IMR-90 (cell line): ENCODE results near the gene ID1. TPM values are rescaled to one million over a fixed set of nuclear protein-coding genes. Genes with fewer than 3 reads are reported as not detected.
A peak's percentile ranks its signal among the peaks of the same experiment; 100 is the strongest.

Experiments used
- ATAC-seq: fragments of 200-7000 bp; cut with Tn5 transposase; 2 replicates; pipeline ENCODE4 v1.9.1; 2020; ENCODE audit warnings: low read depth, mild to moderate bottlenecking, moderate library complexity
- BruUV-seq: library from RNA; stranded (reverse); fragments of 400-500 nt; replicated peaks from 2 replicates; lab custom pipeline; 2021; lab: Mats Ljungman, UMichigan
- CTCF ChIA-PET: fragments of 300-600 bp; formaldehyde crosslinking; extraction: SDS; loops from one replicate; lab custom pipeline; 2021; ENCODE audit warnings: antibody characterized with exemption; lab: Yijun Ruan, JAX
- POLR2A ChIA-PET: fragments of 300-600 bp; sonication (Branson Sonifier 250); formaldehyde crosslinking; loops from one replicate; lab custom pipeline; 2022; ENCODE audit warnings: antibody characterized with exemption; ENCODE audit not compliant: unreplicated experiment; lab: Charles Lee
- DNase-seq: peaks from one replicate; pipeline ENCODE4 v3.0.0; 2013
- H2AFZ ChIP-seq: replicated peaks from 2 replicates; pipeline ENCODE3; 2013; ENCODE audit warnings: low read length, mild to moderate bottlenecking; ENCODE audit not compliant: poor library complexity
- H2AK5ac ChIP-seq: 2 replicates; pipeline ENCODE4 v1.6.1; 2013; ENCODE audit warnings: low read depth, low read length, inconsistent platforms
- H2AK9ac ChIP-seq: replicated peaks from 2 replicates; pipeline ENCODE3; 2013; ENCODE audit warnings: mild to moderate bottlenecking, low read depth, low read length, moderate library complexity; ENCODE audit not compliant: poor library complexity
- H2BK120ac ChIP-seq: 2 replicates; pipeline ENCODE4 v1.6.1; 2013; ENCODE audit warnings: low read depth, low read length, inconsistent platforms
- H2BK15ac ChIP-seq: 3 replicates; pipeline ENCODE4 v1.6.1; 2013; ENCODE audit warnings: low read depth, low read length, inconsistent platforms
- H2BK20ac ChIP-seq: 2 replicates; pipeline ENCODE4 v1.6.1; 2013; ENCODE audit warnings: low read depth, mild to moderate bottlenecking, inconsistent platforms, low read length, moderate library complexity
- H2BK5ac ChIP-seq: 2 replicates; pipeline ENCODE4 v1.6.1; 2013; ENCODE audit warnings: mild to moderate bottlenecking, low read depth, low read length, inconsistent platforms; ENCODE audit not compliant: poor library complexity, severe bottlenecking
- H3K14ac ChIP-seq: replicated peaks from 2 replicates; pipeline ENCODE4 v1.6.1; 2013; ENCODE audit warnings: low read depth, low read length, inconsistent platforms
- H3K18ac ChIP-seq: 2 replicates; pipeline ENCODE4 v1.6.1; 2013; ENCODE audit warnings: low read depth, low read length, control low read depth
- H3K23ac ChIP-seq: 2 replicates; pipeline ENCODE4 v1.6.1; 2013; ENCODE audit warnings: low read depth, low read length, inconsistent platforms
- H3K27ac ChIP-seq: 2 replicates; pipeline ENCODE4 v1.5.1; 2013; ENCODE audit warnings: mild to moderate bottlenecking, control low read depth, low read length; ENCODE audit not compliant: insufficient read depth
- H3K27me3 ChIP-seq: 2 replicates; pipeline ENCODE4 v1.6.1; 2013; ENCODE audit warnings: low read length; ENCODE audit not compliant: control insufficient read depth, insufficient read depth
- H3K36me3 ChIP-seq: 2 replicates; pipeline ENCODE4 v1.6.1; 2013; ENCODE audit warnings: low read length, mixed read lengths; ENCODE audit not compliant: control insufficient read depth, insufficient read depth
- H3K4ac ChIP-seq: 2 replicates; pipeline ENCODE4 v1.6.1; 2013; ENCODE audit warnings: low read depth, low read length, inconsistent platforms
- H3K4me1 ChIP-seq: 2 replicates; pipeline ENCODE4 v1.6.1; 2013; ENCODE audit warnings: low read length, mixed read lengths; ENCODE audit not compliant: control insufficient read depth, insufficient read depth
- H3K4me2 ChIP-seq: 2 replicates; pipeline ENCODE4 v1.6.1; 2013; ENCODE audit warnings: low read depth, mild to moderate bottlenecking, control low read depth, low read length, moderate library complexity
- H3K4me3 ChIP-seq: 2 replicates; pipeline ENCODE4 v1.5.1; 2013; ENCODE audit warnings: low read depth, mild to moderate bottlenecking, control low read depth, low read length, moderate library complexity; ENCODE audit not compliant: insufficient read depth
- H3K56ac ChIP-seq: 2 replicates; pipeline ENCODE4 v1.6.1; 2013; ENCODE audit warnings: low read length, inconsistent platforms; ENCODE audit not compliant: insufficient read depth; ENCODE audit errors: extremely low read depth
- H3K79me1 ChIP-seq, 2 experiments: 2 replicates each; pipeline ENCODE4 v1.6.1; 2013; ENCODE audit warnings: low read length in 2 of 2, inconsistent platforms in 1 of 2, low read depth in 1 of 2
- H3K9ac ChIP-seq: 2 replicates; pipeline ENCODE4 v1.6.1; 2013; ENCODE audit warnings: low read depth, low read length, control low read depth
- H3K9me1 ChIP-seq: 2 replicates; pipeline ENCODE4 v1.6.1; 2013; ENCODE audit warnings: low read length, inconsistent platforms; ENCODE audit not compliant: insufficient read depth
- H3K9me3 ChIP-seq: 2 replicates; pipeline ENCODE4 v1.6.1; 2013; ENCODE audit warnings: low read length; ENCODE audit not compliant: control insufficient read depth, insufficient read depth
- H4K20me1 ChIP-seq: 2 replicates; pipeline ENCODE4 v1.6.1; 2013; ENCODE audit warnings: low read length, inconsistent platforms; ENCODE audit not compliant: insufficient read depth
- H4K5ac ChIP-seq: 2 replicates; pipeline ENCODE4 v1.6.1; 2013; ENCODE audit warnings: mild to moderate bottlenecking, low read depth, low read length, control low read depth
- H4K8ac ChIP-seq, 2 experiments: 2 replicates each; pipeline ENCODE4 v1.6.1; 2013; ENCODE audit warnings: low read depth in 2 of 2, low read length in 2 of 2, control low read depth in 1 of 2, inconsistent platforms in 1 of 2
- H4K91ac ChIP-seq: 2 replicates; pipeline ENCODE4 v1.6.1; 2013; ENCODE audit warnings: low read depth, low read length, inconsistent platforms; ENCODE audit not compliant: insufficient read depth
- ELK1 ChIP-seq: fragments of 150-350 bp; IDR thresholded peaks from 2 replicates; pipeline ENCODE4 v1.6.1; 2016; ENCODE audit warnings: low read depth, mild to moderate bottlenecking, low read length, moderate library complexity, borderline replicate concordance
- MAZ ChIP-seq: IDR thresholded peaks from 2 replicates; pipeline ENCODE4 v1.6.1; 2012; ENCODE audit warnings: low read depth, mild to moderate bottlenecking, low read length, improper control_type of control experiment, moderate library complexity, borderline replicate concordance
- POLR2A ChIP-seq: IDR thresholded peaks from 2 replicates; pipeline ENCODE4 v1.6.1; 2012; ENCODE audit warnings: mild to moderate bottlenecking, low read depth, low read length
- RAD21 ChIP-seq: IDR thresholded peaks from 2 replicates; pipeline ENCODE4 v1.6.1; 2012; ENCODE audit warnings: low read length, improper control_type of control experiment
- WGBS, 2 experiments: methylation state at CpG; one replicate each; pipeline versions ENCODE4 v1.1.5 to v1.1.7; 2013; ENCODE audit warnings: missing lambda C conversion rate in 2 of 2; ENCODE audit not compliant: insufficient read length in 1 of 2; ENCODE audit errors: extremely low coverage in 2 of 2; 5-methylcytosine and 5-hydroxymethylcytosine counted together
- dilution Hi-C: fragments of 300-500 bp; cut with HindIII; formaldehyde crosslinking; loops from one replicate; pipeline ENCODE4 v1.14.3; 2018; ENCODE audit warnings: low sequenced_read_pairs; ENCODE audit not compliant: unreplicated experiment
- in situ Hi-C: fragments of 300-500 bp; cut with MboI; formaldehyde crosslinking; loops from 3 replicates; pipeline ENCODE4 v1.14.3; 2019; ENCODE audit warnings: low sequenced_read_pairs, inconsistent platforms, mixed read lengths
- intact Hi-C: fragments of 100-400 bp; cut with micrococcal nuclease; formaldehyde crosslinking; loops from 2 replicates; pipeline ENCODE4 v1.10.0; 2022
- polyA plus RNA-seq, 3 experiments: library from polyadenylated mRNA; depleted of rRNA; stranded (reverse); fragments of >200 nt; gene quantifications; 2 replicates each; pipeline ENCODE4 v1.2.3, GENCODE V29; 2012; ENCODE audit warnings: low replicate concordance in 1 of 3
- total RNA-seq: library from RNA; depleted of rRNA; stranded (reverse); fragments of >200 nt; gene quantifications from 2 replicates; pipeline ENCODE4 v1.2.3, GENCODE V29; 2012

Gene ID1
- total and polyA plus RNA-seq, 2 of the 4 experiments (the other 2 are of a cell fraction), result 148 to 174 TPM

- Histone ChIP-seq H3K23ac (peak overlapping the region; percentile 78), H2AK5ac (peak overlapping the region; percentile 99), H3K9me1 (peaks cover 15% of the 10 kb centered on the region), H2AK9ac (peak overlapping the region; percentile 2), H3K4me2 (no peak overlapping the region), H2BK20ac (peak overlapping the region; percentile 60), H2BK120ac (peak overlapping the region; percentile 61), H3K79me1 (peaks cover 10 to 48% of the 10 kb centered on the region in 2 experiments), H3K36me3 (peaks cover 45% of the 10 kb centered on the region), H3K4me3 (no peak overlapping the region), H3K14ac (peak overlapping the region; percentile 81), H2BK15ac (peak overlapping the region; percentile 75; the same call in 2 of the 3 replicates), H3K9me3 (no peaks in the 10 kb centered on the region), H3K18ac (no peak overlapping the region), H3K27me3 (no peaks in the 10 kb centered on the region), H2BK5ac (peak overlapping the region; percentile 91), H4K8ac (peak overlapping the region; percentile 82 to 86; a peak in 3 of 4 replicates), H3K4ac (peak overlapping the region; percentile 69), H3K56ac (peak overlapping the region; percentile 25; the same call in 1 of the 2 replicates), H3K27ac (peak overlapping the region; percentile 74), H4K91ac (peak overlapping the region; percentile 82), H4K20me1 (peaks cover 14% of the 10 kb centered on the region), H3K4me1 (peaks cover 18% of the 10 kb centered on the region), H2AFZ (no peak overlapping the region), H3K9ac (0 out of 2 replicates have a peak overlapping the region, but pooled peaks have one; percentile 12), H4K5ac (peak overlapping the region; percentile 62; the same call in 1 of the 2 replicates)
- DNase-seq (no peak), ATAC-seq (no peak)
- WGBS, 2 experiments, result no CpG with 5 or more reads among the region's 1 CpG
- TF ChIP-seq POLR2A (no peak), MAZ (no peak), RAD21 (no peak), ELK1 (no peak)
- dilution Hi-C loops (no loop called here), intact Hi-C loops (loop anchor here (1.0 kb wide), 1 partner anchor 51 kb away; no protein-coding TSS in a partner anchor), in situ Hi-C loops (loop anchor here (5.0 kb wide), 2 partner anchors 45 to 160 kb away; partner anchors contain the start of genes BCL2L1 and ID1)
- POLR2A ChIA-PET, result no interaction called here
- BruUV-seq, result no TSS peak
- CTCF ChIA-PET, result interaction anchor here (0.7 to 5.9 kb wide), 11 partner anchors 9 to 53 kb away, joined by 3 to 97 read pairs (median 4); partner anchors contain the start of gene ID1
Observed at GRCh38 chr20:31562241-31562640, 42.8 kb upstream of the ID1 start.
